Epithelial cell of esophagus (primary cell): ENCODE data around the gene CHD6.

Experiments used
- DNase-seq: peaks from one replicate; pipeline ENCODE4 v3.0.0; 2010; ENCODE audit warnings: low read depth
- H3K4me3 ChIP-seq: 2 replicates; pipeline ENCODE4 v1.5.1; 2011; ENCODE audit warnings: mild to moderate bottlenecking, low read length, control low read depth
- TF ChIP-seq, protein P1 (sequence below): IDR thresholded peaks from 2 replicates; pipeline ENCODE4 v1.5.1; 2011; ENCODE audit warnings: low read depth, mild to moderate bottlenecking, low read length, control low read depth, inconsistent platforms; ENCODE audit not compliant: insufficient read depth; ENCODE audit errors: missing control alignments

CHD6 gene

GRCh38 chr20:41403604-41404003, 214.6 kb downstream of the CHD6 start:
- no peak for DNase-seq
- TF ChIP-seq, protein P1, sequence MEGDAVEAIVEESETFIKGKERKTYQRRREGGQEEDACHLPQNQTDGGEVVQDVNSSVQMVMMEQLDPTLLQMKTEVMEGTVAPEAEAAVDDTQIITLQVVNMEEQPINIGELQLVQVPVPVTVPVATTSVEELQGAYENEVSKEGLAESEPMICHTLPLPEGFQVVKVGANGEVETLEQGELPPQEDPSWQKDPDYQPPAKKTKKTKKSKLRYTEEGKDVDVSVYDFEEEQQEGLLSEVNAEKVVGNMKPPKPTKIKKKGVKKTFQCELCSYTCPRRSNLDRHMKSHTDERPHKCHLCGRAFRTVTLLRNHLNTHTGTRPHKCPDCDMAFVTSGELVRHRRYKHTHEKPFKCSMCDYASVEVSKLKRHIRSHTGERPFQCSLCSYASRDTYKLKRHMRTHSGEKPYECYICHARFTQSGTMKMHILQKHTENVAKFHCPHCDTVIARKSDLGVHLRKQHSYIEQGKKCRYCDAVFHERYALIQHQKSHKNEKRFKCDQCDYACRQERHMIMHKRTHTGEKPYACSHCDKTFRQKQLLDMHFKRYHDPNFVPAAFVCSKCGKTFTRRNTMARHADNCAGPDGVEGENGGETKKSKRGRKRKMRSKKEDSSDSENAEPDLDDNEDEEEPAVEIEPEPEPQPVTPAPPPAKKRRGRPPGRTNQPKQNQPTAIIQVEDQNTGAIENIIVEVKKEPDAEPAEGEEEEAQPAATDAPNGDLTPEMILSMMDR: no peak
- H3K4me3 ChIP-seq: no peak overlapping the region

DNA sequence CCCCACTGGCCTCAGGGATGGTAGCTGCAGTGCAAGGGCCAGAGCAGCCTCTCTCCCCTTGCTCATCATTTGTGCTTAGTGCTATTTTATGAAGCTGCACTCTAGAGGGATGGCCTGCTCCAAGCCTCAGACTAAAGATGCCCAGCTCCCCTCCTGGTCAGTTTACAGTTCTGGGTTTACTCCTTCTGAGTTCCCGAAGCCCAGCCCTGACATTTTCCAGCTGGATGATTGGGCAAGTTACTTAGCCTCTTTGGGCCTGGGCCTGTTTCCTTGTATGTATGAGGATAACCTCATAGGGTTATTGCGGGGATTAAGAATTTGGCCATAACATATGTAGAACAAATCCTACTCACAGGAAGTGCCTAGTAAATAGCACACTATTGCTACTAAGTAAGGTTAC, 219.8 kb downstream of the CHD6 start:
- TF ChIP-seq, protein P1: no peak
- no peak overlapping the region for H3K4me3 ChIP-seq
- DNase-seq: no peak

GRCh38 chr20:41395667-41396664, 222.2 kb downstream of the CHD6 start:
- TF ChIP-seq, protein P1: no peak
- no peak for DNase-seq
- H3K4me3 ChIP-seq: no peak overlapping the region

- H3K4me3 ChIP-seq: no peak overlapping the region
- TF ChIP-seq, protein P1: no peak
- no peak for DNase-seq
Measured at GRCh38 chr20:41394931-41395666, 223.1 kb downstream of the CHD6 start.

DNA sequence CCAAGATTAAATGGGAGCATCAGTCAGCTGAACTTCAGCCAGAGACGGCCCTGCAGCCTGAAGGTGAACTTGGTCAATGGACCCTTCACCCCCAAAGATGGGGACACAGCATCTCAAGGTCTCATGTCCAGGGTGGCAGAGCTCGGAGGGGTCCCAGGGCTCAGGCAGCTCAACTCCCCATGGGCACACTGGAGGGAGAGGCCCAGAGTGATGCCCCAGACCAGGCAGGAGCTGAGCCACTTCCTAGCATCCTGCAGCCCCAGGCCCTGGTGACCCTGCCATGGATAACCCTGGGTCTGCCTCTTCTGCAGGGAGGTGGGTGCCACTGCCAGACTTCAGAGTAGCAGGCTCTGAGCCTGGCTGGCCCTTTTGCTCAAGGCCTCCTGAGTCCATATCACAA, 224.1 kb downstream of the CHD6 start:
- DNase-seq: no peak
- TF ChIP-seq, protein P1: no peak
- H3K4me3 ChIP-seq: no peak overlapping the region

GRCh38 chr20:41393705-41394066, 224.5 kb downstream of the CHD6 start:
- TF ChIP-seq, protein P1: no peak
- no peak overlapping the region for H3K4me3 ChIP-seq
- peak; percentile 10 for DNase-seq
